Measurements from ENCODE around the gene CD300C. TPM values are rescaled to one million over a fixed set of nuclear protein-coding genes. Genes with fewer than 3 reads are reported as not detected.
"Not testable (repeated sequence)": the region's sequence is repeated elsewhere in the genome, so short reads cannot be mapped to it uniquely, and the experiment has no call there.

Gene CD300C
- not detected for polyA plus RNA-seq (2012; ENCODE audit: insufficient read depth, insufficient read length)

DNA sequence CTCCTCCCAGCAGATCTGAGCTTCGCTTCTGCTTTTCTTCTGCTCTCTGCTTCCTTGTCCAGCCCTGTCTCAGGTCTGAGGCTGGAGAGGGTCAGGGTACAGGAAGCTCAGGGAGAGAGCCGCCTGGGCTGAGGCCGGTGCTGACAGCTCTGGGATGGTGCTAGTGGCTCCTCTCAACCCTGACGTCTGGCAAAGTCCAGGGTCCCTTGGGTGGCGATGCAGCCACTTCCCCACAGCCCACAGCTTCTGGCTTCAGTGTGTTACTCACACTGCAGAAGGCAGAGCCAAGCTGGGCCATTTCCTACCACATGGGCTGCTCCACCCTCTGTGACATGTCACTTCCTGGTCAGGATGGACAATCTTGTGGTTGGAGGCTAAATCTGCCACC, at the start of gene CD300C:
TSS of gene CD300C (minus strand) at position 273 of the 388 bp plus-strand sequence. CDS start 333 bp downstream, outside the sequence.
- no peak for DNase-seq (ENCODE audit: low read depth, low spot score)
- no peak within 1 kb of the TSS for H3K4me3 ChIP-seq (ENCODE audit: low read length)

DNA sequence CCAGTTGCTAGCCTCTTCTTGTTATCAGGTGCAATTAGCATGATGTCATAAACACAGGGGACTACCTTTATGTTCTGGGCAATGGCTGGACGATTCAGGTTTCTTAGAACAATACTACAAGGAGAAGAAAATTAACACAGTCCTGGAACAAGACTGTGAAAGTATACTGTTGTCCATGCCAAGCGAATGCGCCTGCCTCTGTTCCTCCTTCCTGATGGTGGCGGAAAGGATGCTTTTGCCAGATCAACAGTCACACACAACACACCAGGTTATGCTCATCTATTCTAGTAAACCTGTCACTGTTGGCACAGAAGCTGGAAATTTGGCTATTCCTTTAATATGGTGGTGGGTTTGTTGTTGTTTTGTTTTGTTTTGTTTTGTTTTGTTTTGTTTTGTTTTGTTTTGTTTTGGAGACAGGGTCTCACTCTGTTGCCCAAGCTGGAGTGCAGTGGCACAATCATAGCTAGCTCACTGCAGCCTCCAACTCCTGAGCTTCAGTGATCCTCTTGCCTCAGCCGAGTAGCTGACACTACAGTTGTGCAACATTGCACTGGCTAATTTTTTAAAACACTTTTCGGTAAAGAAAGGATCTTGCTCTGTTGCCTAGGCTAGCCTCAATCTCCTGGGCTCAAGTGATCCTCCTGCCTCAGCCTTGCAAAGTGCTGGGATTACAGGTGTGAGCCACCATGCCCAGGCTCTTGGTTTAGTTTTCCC, 49.3 kb upstream of the CD300C start:
- DNase-seq (ENCODE audit: low read depth, low spot score): no peak

DNA sequence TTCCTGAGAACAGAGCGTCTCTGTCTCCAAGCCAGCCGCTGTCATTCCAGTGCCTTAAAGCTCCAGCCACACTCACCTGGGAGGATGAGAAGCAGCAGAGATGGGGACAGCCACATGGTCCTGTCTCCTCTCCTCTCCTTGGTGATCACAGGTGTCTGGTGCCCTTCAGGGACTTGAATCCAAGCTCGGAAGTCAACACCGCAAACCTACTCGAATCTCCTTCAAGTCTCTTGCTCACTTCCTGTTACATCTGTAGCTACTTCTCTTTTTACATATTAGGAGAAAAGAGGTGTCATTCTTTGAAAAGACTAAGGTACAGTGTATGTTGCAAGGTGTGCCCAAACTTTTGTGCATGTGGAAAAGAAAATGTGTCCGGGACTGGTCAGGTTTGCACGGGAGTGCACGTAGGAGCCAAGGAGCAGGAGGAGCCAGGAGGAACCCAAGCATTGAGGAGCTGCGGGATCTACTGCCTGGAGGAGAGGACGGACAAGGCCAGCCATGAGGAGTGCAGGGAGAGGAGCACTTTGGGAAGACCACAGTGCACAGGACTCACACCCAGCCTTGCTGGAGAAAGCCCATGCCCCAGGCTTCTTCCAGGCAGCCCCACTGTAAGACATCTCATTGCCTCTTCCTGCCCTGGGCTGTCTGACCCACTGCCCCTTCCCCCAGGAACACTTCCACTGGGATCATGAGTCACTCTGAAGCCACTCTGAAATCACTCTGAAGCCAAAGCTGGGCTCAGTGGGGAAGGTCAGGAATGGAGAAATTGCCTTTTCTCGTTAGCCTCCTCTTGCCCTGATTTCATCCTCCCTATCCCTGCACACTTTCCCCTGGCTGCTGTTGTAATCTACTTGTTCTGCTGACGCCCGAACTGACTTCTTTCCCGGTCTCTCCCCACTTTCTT, 46.4 kb upstream of the CD300C start, which contains the start of gene CD300LD:
TSS of gene CD300LD (minus strand) at position 197 of the 904 bp plus-strand sequence. CDS start at position 116, 81 bp downstream.
- no peak within 1 kb of the TSS for H3K4me3 ChIP-seq (ENCODE audit: low read length)
- no peak for DNase-seq (ENCODE audit: low read depth, low spot score)

More for the DNA sequence above, 49.3 kb upstream of the CD300C start:
- H3K4me3 ChIP-seq (ENCODE audit: low read length): no peak overlapping the region

DNA sequence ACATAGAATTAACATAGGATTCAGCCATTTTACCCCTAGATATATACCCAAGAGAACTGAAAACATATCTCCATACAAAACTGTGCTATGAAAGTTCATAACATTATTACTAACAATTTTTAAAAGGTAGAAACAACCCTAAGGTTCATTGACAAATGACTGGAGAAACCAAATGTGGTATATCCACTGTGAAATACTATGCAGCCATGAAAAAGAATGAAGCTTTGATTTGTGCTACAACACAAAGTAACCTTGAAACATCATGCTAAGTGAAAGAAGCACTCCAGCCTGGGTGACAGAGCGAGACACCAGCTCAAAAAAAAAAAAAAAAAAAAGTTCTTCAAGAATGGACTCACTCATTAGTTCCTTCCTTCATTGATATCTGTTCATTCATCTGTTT, 45.6 kb upstream of the CD300C start:
- H3K4me3 ChIP-seq (ENCODE audit: low read length): no peak overlapping the region
- no peak for DNase-seq (ENCODE audit: low read depth, low spot score)

- no peak overlapping the region for H3K4me3 ChIP-seq (ENCODE audit: low read length)
- no peak for DNase-seq (ENCODE audit: low read depth, low spot score)
These were observed 39.8 kb upstream of the CD300C start for GRCh38 chr17:74585711-74586110.

GRCh38 chr17:74584292-74585060, 38.6 kb upstream of the CD300C start:
- H3K4me3 ChIP-seq (ENCODE audit: low read length): no peak overlapping the region
- DNase-seq (ENCODE audit: low read depth, low spot score): no peak

GRCh38 chr17:74582633-74583032, 36.7 kb upstream of the CD300C start:
- DNase-seq (ENCODE audit: low read depth, low spot score): no peak
- no peak overlapping the region for H3K4me3 ChIP-seq (ENCODE audit: low read length)

DNA sequence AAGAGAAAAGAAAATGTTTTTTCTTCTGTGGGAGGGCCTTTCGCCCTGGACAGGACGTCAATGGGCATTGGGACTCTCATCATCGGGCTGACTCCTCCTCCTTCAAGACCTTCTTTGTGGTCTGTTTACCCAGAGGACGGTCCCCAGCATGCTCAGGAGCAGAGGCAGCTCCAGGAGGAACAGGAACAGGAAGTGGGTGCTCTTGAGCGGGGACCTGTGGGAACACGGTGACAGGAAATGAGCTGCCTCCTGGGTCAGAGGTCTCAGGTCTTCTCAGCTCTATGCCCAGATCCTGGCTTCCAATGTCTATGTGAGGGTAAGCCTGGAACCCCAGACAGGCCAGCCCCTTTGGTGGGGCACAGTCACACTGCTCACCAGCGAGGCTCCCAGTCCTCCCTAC, 34.0 kb upstream of the CD300C start:
- peak; percentile 45 for DNase-seq (ENCODE audit: low read depth, low spot score)

GRCh38 chr17:74578979-74579378, 33.1 kb upstream of the CD300C start:
- DNase-seq (ENCODE audit: low read depth, low spot score): no peak
- H3K4me3 ChIP-seq (ENCODE audit: low read length): no peak overlapping the region

More for the DNA sequence above, 34.0 kb upstream of the CD300C start:
- no peak overlapping the region for H3K4me3 ChIP-seq (ENCODE audit: low read length)

DNA sequence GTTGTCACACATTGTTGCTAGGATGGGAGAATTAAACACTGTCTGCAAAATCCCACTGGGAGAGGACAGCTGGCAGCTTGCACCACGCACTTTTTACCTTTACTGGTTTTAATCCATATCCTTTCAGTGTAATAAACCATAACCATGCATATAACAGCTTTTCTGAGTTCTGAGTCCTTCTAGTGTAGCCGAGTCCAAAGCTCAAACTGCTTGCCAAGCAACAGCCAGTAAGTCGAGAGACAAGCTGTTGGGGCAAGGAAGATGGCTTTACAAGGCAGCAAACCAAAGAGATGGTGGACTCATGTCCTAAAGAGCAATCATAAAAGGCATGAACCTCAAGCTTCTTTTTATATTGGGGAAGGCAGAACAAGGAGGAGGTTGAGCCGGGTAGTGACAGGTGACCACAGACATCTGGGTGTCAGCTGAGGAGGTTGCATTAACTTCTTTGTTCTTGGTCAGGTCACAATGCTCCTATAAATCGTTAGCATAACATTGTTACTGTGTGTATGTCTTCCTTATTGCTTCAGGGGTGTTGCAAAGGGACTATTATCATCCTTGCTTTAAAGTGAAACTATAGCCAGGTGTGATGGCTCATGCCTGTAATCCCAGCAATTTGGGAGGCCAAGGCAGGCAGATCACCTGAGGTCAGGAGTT, 28.7 kb upstream of the CD300C start:
- H3K4me3 ChIP-seq (ENCODE audit: low read length): no peak overlapping the region
- no peak for DNase-seq (ENCODE audit: low read depth, low spot score)

DNA sequence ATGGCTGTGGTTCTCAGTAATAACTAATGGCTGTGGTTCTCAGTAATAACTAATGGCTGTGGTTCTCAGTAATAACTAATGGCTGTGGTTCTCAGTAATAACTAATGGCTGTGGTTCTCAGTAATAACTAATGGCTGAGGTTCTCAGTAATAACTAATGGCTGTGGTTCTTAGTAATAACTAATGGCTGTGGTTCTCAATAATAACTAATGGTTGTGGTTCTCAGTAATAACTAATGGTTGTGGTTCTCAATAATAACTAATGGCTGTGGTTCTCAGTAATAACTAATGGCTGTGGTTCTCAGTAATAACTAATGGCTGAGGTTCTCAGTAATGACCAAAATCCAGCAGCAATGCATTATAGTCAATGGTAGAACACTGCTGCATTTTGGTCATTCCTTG, 27.7 kb upstream of the CD300C start:
- DNase-seq (ENCODE audit: low read depth, low spot score): not testable (repeated sequence)

DNA sequence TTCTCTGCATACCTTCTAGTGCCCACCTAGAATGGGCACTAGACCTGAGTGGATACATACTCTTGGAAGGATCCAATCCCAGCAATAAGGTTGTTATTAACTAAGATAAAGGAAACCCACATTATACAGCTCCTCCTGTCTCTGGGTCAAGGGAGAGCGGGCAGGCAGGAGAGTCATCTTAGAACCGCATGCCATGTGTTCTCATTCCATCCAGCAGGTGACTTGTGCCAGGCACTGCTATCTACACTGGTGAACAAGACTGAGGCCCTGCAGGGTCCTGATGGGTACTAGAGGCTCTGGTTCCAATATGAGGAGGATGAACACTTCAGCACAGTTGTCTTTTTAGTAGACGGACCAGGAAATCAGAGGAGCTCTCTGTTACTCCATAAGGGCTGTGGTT, 27.3 kb upstream of the CD300C start:
- H3K4me3 ChIP-seq (ENCODE audit: low read length): no peak overlapping the region
- DNase-seq (ENCODE audit: low read depth, low spot score): no peak

More for the DNA sequence above, 27.7 kb upstream of the CD300C start:
- not testable (repeated sequence) for H3K4me3 ChIP-seq (ENCODE audit: low read length)

DNA sequence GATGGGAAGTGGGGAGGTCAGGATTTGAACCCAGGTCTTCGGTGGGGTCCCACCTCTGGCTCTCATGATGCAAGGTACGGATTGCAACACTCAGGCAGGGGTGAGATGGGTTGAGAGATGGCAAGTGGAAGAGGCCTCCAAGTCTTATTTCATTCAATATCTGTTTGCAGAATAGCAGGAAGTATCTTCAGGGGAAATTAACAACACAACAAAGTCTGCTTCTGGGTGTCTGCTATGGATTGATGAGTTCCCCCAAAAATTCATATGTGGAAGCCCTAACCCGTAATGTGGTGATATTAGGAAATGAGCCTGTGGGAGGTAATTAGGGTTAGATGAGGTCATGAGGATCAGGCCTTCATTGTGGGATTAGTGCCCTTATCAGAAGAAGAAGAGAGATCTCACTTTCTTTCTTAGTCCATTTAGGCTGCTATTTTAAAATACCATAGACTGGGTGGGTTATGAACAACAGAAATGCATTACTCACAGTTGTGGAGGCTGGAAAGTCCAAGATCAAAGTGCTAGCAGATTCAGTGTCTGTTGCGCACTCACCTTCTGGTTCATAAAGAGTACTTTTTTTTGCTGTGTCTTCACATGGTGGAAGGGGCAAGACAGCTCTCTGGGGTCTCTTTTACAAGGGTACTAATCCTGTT, 25.8 kb upstream of the CD300C start:
- no peak for DNase-seq (ENCODE audit: low read depth, low spot score)
- no peak overlapping the region for H3K4me3 ChIP-seq (ENCODE audit: low read length)

- DNase-seq (ENCODE audit: low read depth, low spot score): no peak
- no peak overlapping the region for H3K4me3 ChIP-seq (ENCODE audit: low read length)
These were observed 23.4 kb upstream of the CD300C start for GRCh38 chr17:74569020-74570003.

GRCh38 chr17:74568106-74568873, 22.4 kb upstream of the CD300C start:
- DNase-seq (ENCODE audit: low read depth, low spot score): no peak

GRCh38 chr17:74567397-74567796, 21.5 kb upstream of the CD300C start, which contains the start of gene CD300H:
CD300H (minus strand) TSS chr17:74567509.
- H3K4me3 ChIP-seq (ENCODE audit: low read length): no peak within 1 kb of the TSS
- DNase-seq (ENCODE audit: low read depth, low spot score): no peak

More at GRCh38 chr17:74568106-74568873, 22.4 kb upstream of the CD300C start:
- no peak overlapping the region for H3K4me3 ChIP-seq (ENCODE audit: low read length)

Data from Jurkat, Clone E6-1 (cell line).